GM06990 (cell line): ENCODE data around the gene L3MBTL4.

Experiments used
- DNase-seq: peaks from one replicate; pipeline ENCODE4 v3.0.0-alpha.2; 2011; ENCODE audit not compliant: insufficient read length; ENCODE audit errors: extremely low read depth
- H3K27me3 ChIP-seq: replicated peaks from 2 replicates; pipeline ENCODE4 v1.6.0; 2011; ENCODE audit warnings: low read length; ENCODE audit not compliant: control insufficient read depth, insufficient read depth
- H3K36me3 ChIP-seq: 2 replicates; pipeline ENCODE4 v1.5.1; 2011; ENCODE audit warnings: low read length; ENCODE audit not compliant: control insufficient read depth, insufficient read depth
- H3K4me3 ChIP-seq: replicated peaks from 2 replicates; pipeline ENCODE4 v1.5.1; 2011; ENCODE audit warnings: low read depth, mild to moderate bottlenecking, control low read depth, low read length
- CTCF ChIP-seq: IDR thresholded peaks from 2 replicates; pipeline ENCODE4 v1.5.1; 2011; ENCODE audit warnings: low read length, control low read depth, mild to moderate bottlenecking, inconsistent platforms; ENCODE audit not compliant: insufficient read depth, poor library complexity, severe bottlenecking

The L3MBTL4 gene

GRCh38 chr18:6414723-6415417 lies at the start of gene L3MBTL4:
TSS of gene L3MBTL4 (minus strand) at chr18:6414911. CDS start at chr18:6311625, 103,286 bp downstream.
- peak within 1 kb of the TSS; percentile 55 for H3K4me3 ChIP-seq
- peak; percentile 61 for DNase-seq

GRCh38 chr18:6452194-6452593 lies 37.5 kb upstream of the L3MBTL4 start:
- Histone ChIP-seq H3K36me3 (no peaks in the 10 kb centered on the region), H3K4me3 (no peak overlapping the region), H3K27me3 (no peaks in the 10 kb centered on the region)
- no peak for DNase-seq
- TF ChIP-seq CTCF: no peak

More at GRCh38 chr18:6414723-6415417, at the start of gene L3MBTL4:
- Histone ChIP-seq H3K27me3 (no peaks in the 10 kb centered on the region), H3K36me3 (no peaks in the 10 kb centered on the region)
- no peak for TF ChIP-seq CTCF

- DNase-seq: peak; percentile 30
- no peaks in the 10 kb centered on the region for H3K27me3 ChIP-seq
- H3K4me3 ChIP-seq: no peak overlapping the region
- TF ChIP-seq CTCF: no peak
- H3K36me3 ChIP-seq: no peaks in the 10 kb centered on the region
Measured at GRCh38 chr18:6449213-6449612, 34.5 kb upstream of the L3MBTL4 start.

- no peak for TF ChIP-seq CTCF
- DNase-seq: no peak
Measured at GRCh38 chr18:6444466-6445228, 29.9 kb upstream of the L3MBTL4 start.

GRCh38 chr18:6441200-6441599 lies 26.5 kb upstream of the L3MBTL4 start:
- Histone ChIP-seq H3K4me3 (no peak overlapping the region), H3K36me3 (no peaks in the 10 kb centered on the region), H3K27me3 (no peaks in the 10 kb centered on the region)
- no peak for DNase-seq
- TF ChIP-seq CTCF: no peak

More at GRCh38 chr18:6444466-6445228, 29.9 kb upstream of the L3MBTL4 start:
- Histone ChIP-seq H3K36me3 (no peaks in the 10 kb centered on the region), H3K4me3 (no peak overlapping the region), H3K27me3 (no peaks in the 10 kb centered on the region)
